KOPT-K1 (cell line): ENCODE measurements around the gene KLB.
"Not testable (repeated sequence)": the region's sequence is repeated elsewhere in the genome, so short reads cannot be mapped to it uniquely, and the experiment has no call there.

Experiments
- H3K27ac ChIP-seq: fragments of 200-600 bp; sonication (generic); 2 replicates; pipeline ENCODE4 v1.5.1; 2016; ENCODE audit warnings: antibody characterized with exemption, mild to moderate bottlenecking, low read depth, low read length; ENCODE audit not compliant: poor library complexity, severe bottlenecking
- H3K36me3 ChIP-seq: fragments of 200-600 bp; sonication (generic); 2 replicates; pipeline ENCODE4 v1.5.1; 2017; ENCODE audit warnings: antibody characterized with exemption, mild to moderate bottlenecking, low read length, moderate library complexity; ENCODE audit not compliant: insufficient read depth
- H3K9me3 ChIP-seq: fragments of 200-600 bp; sonication (generic); 2 replicates; pipeline ENCODE4 v1.5.1; 2017; ENCODE audit warnings: antibody characterized with exemption, low read length, mild to moderate bottlenecking; ENCODE audit not compliant: insufficient read depth, poor library complexity, severe bottlenecking

KLB gene

DNA sequence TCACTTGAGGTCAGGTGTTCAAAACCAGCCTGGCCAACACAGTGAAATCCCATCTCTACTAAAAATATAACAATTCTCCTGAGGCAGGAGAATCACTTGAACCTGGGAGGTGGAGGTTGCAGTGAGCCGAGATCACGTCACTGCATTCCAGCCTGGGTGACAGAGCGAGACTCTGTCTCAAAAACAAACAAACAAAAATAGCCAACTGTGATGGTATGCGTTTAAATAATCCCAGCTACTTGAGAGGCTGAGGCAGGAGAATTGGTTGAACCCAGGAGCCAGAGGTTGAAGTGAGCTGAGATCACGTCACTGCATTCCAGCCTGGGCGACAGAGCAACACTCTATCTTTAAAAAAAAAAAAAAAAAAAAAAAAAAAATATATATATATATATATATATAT, 5.1 kb upstream of the KLB start:
- H3K9me3 ChIP-seq, H3K27ac ChIP-seq, H3K36me3 ChIP-seq: not testable (repeated sequence)

DNA sequence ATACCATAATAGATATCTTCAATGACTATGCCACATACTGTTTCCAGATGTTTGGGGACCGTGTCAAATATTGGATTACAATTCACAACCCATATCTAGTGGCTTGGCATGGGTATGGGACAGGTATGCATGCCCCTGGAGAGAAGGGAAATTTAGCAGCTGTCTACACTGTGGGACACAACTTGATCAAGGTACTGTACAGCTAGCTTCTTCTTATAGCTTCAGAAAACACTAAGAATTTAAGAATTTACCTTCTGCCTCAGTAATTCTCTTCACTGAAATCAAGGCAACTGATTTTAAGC, 805 bp downstream of the KLB start:
- no peaks in the 10 kb centered on the region for H3K9me3 ChIP-seq
- H3K27ac ChIP-seq = no peak overlapping the region
- no peaks in the 10 kb centered on the region for H3K36me3 ChIP-seq

DNA sequence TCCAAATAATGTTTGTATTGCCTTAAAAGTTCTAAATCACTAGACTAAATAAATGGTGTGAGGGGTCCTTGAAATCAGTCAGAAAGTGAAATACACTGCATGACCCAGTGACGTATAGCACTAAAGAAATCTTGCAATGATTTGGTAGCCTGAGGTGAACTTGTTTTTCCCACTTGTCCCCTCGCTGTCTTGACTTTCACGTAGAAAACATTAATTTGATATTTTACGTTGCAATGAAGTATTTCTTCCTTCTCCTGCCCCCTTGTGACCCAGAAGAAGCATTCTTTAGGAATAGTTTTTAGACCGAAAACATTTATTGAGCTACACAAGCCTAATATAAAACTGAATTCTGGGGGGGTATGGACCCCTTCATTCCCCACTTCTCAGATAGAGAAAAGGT, 3.7 kb downstream of the KLB start:
- H3K27ac ChIP-seq = no peak overlapping the region
- no peaks in the 10 kb centered on the region for H3K9me3 ChIP-seq
- no peaks in the 10 kb centered on the region for H3K36me3 ChIP-seq

DNA sequence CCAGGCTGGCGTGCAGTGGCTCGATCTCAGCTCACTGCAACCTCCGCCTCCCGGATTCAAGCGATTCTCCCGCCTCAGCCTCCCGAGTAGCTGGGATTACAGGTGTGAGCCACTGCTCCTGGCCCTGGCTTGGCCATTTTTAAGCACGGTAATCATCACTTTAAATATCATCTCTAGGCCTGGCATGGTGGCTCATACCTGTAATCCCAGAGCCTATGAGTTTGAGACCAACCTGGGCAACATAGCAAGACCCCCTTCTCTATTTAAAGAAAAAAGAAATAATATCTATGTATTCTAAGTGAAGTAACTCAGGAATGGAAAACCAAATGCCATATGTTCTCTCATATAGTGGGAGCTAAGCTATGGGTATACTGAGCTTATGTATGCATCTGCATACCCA, 4.8 kb downstream of the KLB start:
- not testable (repeated sequence) for H3K9me3 ChIP-seq, H3K36me3 ChIP-seq, H3K27ac ChIP-seq

DNA sequence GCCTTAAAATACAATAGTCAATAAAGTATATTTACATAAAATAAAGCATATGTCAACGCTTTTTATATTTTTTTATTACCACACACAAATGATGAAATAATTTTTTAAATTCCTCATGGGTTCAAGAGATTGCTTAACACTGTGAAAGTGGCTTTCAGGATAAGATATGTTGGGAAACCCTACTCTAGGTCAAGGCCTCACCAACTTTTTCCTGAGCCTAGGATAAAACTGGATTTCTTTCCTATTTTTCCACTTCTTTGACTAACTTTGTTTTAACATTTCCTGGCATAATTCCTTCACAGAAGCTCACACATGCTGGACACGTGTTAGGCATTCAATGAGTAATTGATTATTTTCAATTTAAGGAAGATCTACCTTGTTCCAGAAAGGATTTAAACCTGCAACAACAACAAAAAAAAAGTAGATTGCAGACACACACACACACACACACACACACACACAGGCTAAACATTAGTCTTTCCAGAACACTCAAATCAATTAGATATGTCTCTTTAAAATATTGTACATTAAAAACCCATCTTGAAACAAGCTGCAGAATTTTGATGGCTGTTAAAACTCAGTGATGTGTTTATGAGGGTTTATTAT, 9.1 kb downstream of the KLB start:
- Histone ChIP-seq H3K9me3 (no peaks in the 10 kb centered on the region), H3K27ac (no peak overlapping the region)

DNA sequence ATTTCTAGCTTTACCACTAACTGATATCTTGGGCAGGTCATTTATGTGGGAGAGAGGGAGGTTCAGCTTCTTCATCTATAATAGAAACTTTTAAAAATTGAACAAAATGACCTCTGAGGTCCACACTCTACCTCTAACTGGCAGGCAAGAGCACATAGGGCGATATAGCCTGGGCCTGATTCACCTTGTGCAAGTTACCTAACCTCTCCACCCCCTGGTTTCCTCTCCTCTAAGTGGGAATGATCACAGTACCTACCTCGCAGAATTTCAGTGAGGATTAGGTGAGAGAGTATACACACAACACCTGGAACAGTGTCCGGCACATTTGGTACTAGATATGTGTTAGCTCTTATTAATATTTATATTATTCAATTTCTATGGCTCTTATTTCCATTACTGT, 15.5 kb downstream of the KLB start:
- no peaks in the 10 kb centered on the region for H3K36me3 ChIP-seq
- no peaks in the 10 kb centered on the region for H3K9me3 ChIP-seq
- H3K27ac ChIP-seq = no peak overlapping the region

More for the DNA sequence above, 9.1 kb downstream of the KLB start:
- H3K36me3 ChIP-seq = no peaks in the 10 kb centered on the region

DNA sequence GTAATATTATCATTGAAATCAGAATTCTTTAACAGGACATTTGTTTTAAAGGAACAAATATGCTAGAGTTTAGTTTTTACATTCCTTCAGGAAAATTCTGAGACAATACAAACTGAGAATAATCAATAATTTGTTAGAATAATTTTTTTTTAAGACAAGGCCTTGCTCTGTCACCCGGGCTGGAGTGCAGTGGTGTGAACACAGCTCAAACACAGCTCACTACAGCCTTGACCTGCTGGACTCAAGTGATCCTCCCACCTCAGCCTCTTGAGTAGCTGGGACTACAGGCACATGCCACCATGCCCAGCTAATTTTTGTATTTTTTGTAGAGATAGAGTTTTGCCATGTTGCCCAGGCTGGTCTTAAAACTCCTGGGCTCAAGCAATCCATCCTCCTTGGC, 18.6 kb downstream of the KLB start:
- H3K36me3 ChIP-seq, H3K27ac ChIP-seq, H3K9me3 ChIP-seq: not testable (repeated sequence)

DNA sequence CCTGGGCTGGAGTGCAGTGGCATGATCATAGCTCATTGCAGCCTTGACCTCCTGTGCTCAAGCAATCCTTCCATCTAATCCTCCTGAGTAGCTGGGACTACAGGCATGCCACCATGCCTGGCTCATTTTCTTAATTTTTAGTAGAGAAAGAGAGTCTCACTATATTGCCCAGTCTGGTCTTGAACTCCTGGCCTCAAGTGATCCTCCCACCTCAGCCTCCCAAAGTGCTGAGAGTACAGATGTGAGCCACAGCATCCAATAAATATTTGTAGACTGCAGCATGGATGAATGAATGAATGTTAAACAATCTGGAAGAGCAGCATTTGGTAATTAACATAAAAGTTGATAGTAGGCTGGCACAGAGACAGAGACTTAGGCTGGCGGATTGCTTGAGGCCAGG, 20.0 kb downstream of the KLB start:
- no peaks in the 10 kb centered on the region for H3K36me3 ChIP-seq
- H3K9me3 ChIP-seq = no peaks in the 10 kb centered on the region
- no peak overlapping the region for H3K27ac ChIP-seq

DNA sequence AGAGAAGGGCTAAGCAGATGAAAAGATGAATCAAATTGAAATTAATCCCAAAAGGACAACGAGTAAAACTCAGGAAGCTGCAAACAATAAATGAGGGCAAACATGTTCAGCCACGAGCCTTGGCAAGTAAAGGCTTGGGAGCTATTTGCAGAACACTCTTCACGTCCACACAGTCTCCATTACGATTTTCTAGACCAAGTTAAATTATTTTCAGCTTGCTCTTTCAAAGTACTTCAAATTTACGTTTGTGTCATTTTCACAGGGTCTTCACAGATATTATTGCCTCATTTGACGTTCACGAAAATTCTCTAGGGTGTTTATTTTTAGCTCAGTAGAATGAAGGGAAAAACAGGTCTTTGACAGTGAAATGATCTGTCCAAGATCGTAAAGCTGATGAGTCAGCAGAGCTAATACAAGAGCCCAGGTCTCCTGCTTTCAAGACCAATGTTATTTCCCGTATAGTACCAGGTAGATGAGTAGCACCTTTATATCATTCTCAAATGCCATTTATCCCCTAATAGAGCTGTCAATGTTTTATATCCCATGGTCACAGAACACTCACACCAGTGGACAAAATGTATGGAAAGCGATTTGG, 20.9 kb downstream of the KLB start:
- Histone ChIP-seq H3K9me3 (no peaks in the 10 kb centered on the region), H3K27ac (no peak overlapping the region), H3K36me3 (no peaks in the 10 kb centered on the region)

DNA sequence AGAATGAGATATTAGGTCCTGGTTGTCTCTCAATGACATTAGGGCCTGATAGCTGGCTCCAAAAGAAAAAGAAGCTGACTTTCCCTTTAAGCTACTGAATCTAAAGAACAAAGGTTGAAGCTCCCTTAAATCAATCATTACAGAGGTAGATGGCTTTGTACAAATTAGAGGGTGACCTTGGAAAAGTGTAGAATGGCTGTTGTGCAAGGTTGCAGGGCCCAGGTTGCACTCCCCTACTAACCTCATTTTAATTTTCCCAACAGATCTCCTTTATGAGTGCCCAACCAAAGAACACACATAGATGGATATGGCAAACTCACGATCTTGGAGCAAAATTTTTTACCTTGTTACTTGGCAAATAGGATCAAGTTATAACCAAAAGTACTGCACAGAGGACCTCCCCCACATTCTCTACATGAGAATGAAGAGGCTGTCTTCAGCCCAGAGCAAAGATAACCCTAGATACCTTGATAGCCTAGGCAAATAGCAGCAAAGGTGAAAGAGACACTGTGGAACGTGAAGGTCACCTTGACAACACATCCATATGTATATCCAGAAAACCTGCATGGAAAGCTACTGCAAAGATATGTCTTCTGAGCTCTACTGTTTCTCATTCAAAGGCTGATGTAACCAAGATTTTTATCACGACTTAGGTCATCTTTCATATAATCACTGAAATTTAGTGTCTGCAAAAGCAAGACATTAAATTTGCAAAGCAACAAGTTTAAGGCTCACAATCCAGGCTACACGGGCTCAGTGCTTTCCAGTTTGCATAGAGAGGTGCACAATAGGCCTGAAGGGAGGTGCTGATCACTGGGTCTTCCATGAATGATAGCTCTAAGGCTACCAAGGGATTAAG, 23.0 kb downstream of the KLB start:
- H3K9me3 ChIP-seq = no peaks in the 10 kb centered on the region
- H3K36me3 ChIP-seq = no peaks in the 10 kb centered on the region
- no peak overlapping the region for H3K27ac ChIP-seq

DNA sequence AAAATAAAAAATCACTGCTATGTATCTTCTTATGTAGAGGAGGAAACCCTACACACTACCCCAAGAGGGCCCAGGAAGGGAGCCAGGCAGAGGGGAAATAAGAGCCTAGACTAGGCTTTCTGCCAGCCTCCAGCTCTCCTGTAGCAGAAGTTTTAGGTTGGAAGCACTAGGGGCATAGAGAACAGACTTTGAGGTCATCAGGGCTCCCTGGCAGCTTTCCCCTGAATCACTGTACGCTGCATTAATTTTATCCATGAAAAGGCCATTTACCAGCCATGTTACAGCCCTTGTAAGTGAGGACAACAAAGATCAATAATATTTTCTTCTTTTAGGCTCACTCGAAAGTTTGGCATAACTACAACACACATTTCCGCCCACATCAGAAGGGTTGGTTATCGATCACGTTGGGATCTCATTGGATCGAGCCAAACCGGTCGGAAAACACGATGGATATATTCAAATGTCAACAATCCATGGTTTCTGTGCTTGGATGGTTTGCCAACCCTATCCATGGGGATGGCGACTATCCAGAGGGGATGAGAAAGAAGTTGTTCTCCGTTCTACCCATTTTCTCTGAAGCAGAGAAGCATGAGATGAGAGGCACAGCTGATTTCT, 27.3 kb downstream of the KLB start:
- H3K27ac ChIP-seq = no peak overlapping the region
- no peaks in the 10 kb centered on the region for H3K36me3 ChIP-seq
- no peaks in the 10 kb centered on the region for H3K9me3 ChIP-seq

DNA sequence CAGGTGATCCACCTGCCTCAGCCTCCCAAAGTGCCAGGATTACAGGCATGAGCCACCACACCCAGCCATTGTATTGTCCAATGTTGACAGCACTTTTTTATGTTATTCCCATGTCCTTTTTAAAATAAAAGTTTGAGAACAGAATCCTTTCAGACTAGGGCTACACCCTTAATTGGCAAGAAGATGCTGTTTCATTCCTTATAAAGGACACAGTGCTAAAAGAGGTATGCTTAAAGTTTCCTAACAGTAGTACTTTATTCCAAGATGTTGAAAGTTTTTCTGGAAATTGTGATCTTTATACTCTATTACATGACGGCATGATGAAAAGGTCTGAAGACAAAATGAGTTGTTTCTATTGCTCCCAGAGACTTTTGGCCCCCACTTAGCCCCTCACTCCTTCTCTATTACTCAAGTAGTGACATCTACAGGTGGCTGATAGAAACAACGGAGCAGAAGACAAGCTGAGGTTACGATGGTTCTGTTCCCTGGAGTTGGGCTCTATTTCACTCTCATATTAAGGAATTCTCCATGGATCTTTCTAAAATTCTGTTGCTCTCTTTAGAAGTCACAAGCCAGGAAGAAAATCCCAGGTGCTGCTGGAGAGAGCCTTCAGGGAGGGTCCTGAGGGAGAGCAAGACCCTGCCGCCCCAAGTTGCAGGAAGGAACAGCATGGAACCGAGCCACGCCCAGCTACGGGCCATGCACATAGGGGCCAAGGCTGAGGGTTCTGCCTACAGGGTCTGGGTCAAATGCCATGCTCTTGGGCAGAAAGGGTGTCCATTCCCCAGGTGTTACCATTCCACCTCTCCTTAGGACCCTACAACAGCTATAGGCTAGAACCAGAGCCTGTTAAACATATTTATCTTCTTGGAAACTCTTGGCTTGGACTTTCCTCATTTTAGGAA, 29.2 kb downstream of the KLB start:
- no peaks in the 10 kb centered on the region for H3K9me3 ChIP-seq
- no peak overlapping the region for H3K27ac ChIP-seq
- no peaks in the 10 kb centered on the region for H3K36me3 ChIP-seq

DNA sequence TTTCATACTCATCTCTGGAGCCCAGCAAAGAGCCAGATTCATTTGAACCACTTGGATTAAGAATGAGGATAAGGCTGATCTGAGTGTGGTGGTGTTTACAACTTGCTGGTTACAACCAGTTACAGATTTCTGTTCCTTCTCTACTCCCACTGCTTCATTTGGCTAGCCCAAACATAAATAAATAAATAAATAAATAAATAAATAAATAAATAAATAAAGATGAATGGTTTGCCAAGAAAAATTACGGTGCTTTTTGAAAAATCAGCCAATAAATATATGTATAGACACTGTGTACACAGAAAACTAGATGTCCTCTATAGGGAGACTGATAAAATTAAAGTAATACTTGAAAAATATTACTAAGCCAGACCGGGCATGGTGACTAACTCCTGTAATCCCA, 34.9 kb downstream of the KLB start:
- Histone ChIP-seq H3K9me3 (no peaks in the 10 kb centered on the region), H3K27ac (no peak overlapping the region), H3K36me3 (no peaks in the 10 kb centered on the region)

DNA sequence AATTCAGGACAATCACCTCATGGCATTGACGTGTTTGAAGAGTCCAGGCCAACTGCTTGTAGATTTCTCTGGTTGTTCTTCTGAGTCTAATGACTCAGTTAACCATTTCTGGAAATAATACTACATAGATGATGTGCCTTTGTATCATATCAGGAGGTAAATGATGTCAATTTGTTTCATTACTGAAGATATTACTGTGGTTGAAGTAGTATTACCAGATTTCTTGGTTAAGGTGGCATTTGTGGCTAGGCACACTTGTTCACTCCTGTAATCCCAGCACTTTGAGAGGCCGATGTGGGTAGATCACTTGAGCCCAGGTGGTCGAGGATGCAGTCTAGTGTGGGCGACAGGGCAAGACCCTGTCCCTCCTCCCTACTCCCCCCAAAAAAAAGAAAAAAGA, 36.3 kb downstream of the KLB start:
- Histone ChIP-seq H3K27ac (no peak overlapping the region), H3K36me3 (no peaks in the 10 kb centered on the region), H3K9me3 (no peaks in the 10 kb centered on the region)

DNA sequence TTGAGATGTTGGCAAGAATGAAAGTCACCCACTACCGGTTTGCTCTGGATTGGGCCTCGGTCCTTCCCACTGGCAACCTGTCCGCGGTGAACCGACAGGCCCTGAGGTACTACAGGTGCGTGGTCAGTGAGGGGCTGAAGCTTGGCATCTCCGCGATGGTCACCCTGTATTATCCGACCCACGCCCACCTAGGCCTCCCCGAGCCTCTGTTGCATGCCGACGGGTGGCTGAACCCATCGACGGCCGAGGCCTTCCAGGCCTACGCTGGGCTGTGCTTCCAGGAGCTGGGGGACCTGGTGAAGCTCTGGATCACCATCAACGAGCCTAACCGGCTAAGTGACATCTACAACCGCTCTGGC, 39.7 kb downstream of the KLB start:
- Histone ChIP-seq H3K9me3 (no peaks in the 10 kb centered on the region), H3K27ac (no peak overlapping the region)

More for the DNA sequence above, 39.7 kb downstream of the KLB start:
- H3K36me3 ChIP-seq = peaks cover 25% of the 10 kb centered on the region
